Ovary (tissue), 9 donors: ENCODE results near the gene HRG. TPM values are rescaled to one million over a fixed set of nuclear protein-coding genes. Genes with fewer than 3 reads are reported as not detected.
"Not testable (repeated sequence)": the region's sequence is repeated elsewhere in the genome, so short reads cannot be mapped to it uniquely, and the experiment has no call there.

Experiments used
- DNase-seq, 5 donors: peaks; one replicate each; pipeline ENCODE4 v3.0.0-alpha.2; 2019 to 2020
- H3K27ac ChIP-seq, 2 donors: fragments of 200-600 bp; one replicate each; pipeline versions ENCODE4 v1.5.1 to v1.8.0; 2019 to 2022
- H3K27me3 ChIP-seq: fragments of 200-600 bp; one replicate; pipeline ENCODE4 v1.8.0; 2022
- H3K36me3 ChIP-seq: fragments of 200-600 bp; sonication (generic); one replicate; pipeline ENCODE4 v1.5.1; 2019
- H3K4me1 ChIP-seq: one replicate; pipeline ENCODE4 v1.8.1; 2013; ENCODE audit warnings: mild to moderate bottlenecking, moderate library complexity; ENCODE audit not compliant: insufficient read depth
- H3K4me3 ChIP-seq: fragments of 200-600 bp; sonication (generic); one replicate; pipeline ENCODE4 v1.5.1; 2017
- H3K9me3 ChIP-seq, 2 donors: fragments of 200-600 bp in 1 of 2; sonication (generic) in 1 of 2; one replicate each; pipeline versions ENCODE4 v1.5.1 to v1.8.1; 2013 to 2019; ENCODE audit warnings: mild to moderate bottlenecking in 1 of 2, moderate library complexity in 1 of 2
- CTCF ChIP-seq, 3 donors: fragments of 450-650 bp in 2 of 3; fragments of 200-600 bp in 1 of 3; IDR thresholded peaks; one replicate each; pipeline versions ENCODE4 v1.5.1 to v1.8.0; 2016 to 2022; ENCODE audit warnings: antibody characterized with exemption in 3 of 3, mild to moderate bottlenecking in 1 of 3
- EP300 ChIP-seq: sonication (generic); formaldehyde crosslinking; IDR thresholded peaks from one replicate; pipeline ENCODE4 v1.6.1; 2017; ENCODE audit warnings: antibody characterized with exemption
- POLR2A ChIP-seq: fragments of 450-650 bp; IDR thresholded peaks from one replicate; pipeline ENCODE4 v1.6.1; 2017; ENCODE audit warnings: antibody characterized with exemption, mild to moderate bottlenecking, moderate library complexity
- WGBS, 3 donors: extraction: QIAGEN DNeasy Blood & Tissue Kit in 1 of 3; methylation state at CpG; one replicate each; pipeline versions ENCODE4 v1.1.5 to v1.1.7; 2013 to 2017; 5-methylcytosine and 5-hydroxymethylcytosine counted together
- intact Hi-C, 4 donors: fragments of 100-400 bp; cut with DNase I; formaldehyde crosslinking; loops; one replicate each; pipeline versions ENCODE4 v1.11.0 to v1.15.1; 2022 to 2023
- polyA plus RNA-seq, 2 donors: library from polyadenylated mRNA; stranded (reverse); fragments of 200-250 nt in 1 of 2; fragments of 350-450 nt in 1 of 2; fragmentation: Illumina TruSeq in 1 of 2; extraction: RNeasy Lipid Tissue Mini Kit (QIAGEN cat#74804) in 1 of 2; gene quantifications; one replicate each; pipeline ENCODE4 v1.2.3, GENCODE V29; 2013 to 2014
- total RNA-seq, 7 donors: library from RNA; depleted of rRNA in 2 of 7; stranded (reverse); fragments of >200 nt in 2 of 7; fragmentation: NEBNext Ultra II Directional in 3 of 7; extraction: Animal tissue kit (Norgen Biotek cat#: 25700) in 3 of 7; gene quantifications; one replicate each; pipeline versions ENCODE4 v1.1.0 to v1.2.4, GENCODE V29; 2016 to 2023
- donor health status: DM: no; HTN: no; CAD: no; lungs with moderate emphysema.
- donor health status: DM: no; HTN: no; CAD: no.
- donor health status: Bipolar disorder and iron deficiency.
- donor health status: DM: yes; HTN: yes; CAD: no.
- donor health status: DM: no; HTN: no; CAD: no.
- donor health status: DM: yes; HTN: yes; CAD: no.

The HRG gene
- total and polyA plus RNA-seq, 9 donors: 0.13 TPM; not detected in 8

GRCh38 chr3:186627852-186628414, 37.9 kb upstream of the HRG start:
- Histone ChIP-seq H3K27me3 (no peaks in the 10 kb centered on the region), H3K4me3 (no peak overlapping the region), H3K9me3 (no peaks in the 10 kb centered on the region), H3K27ac (no peak overlapping the region), H3K36me3 (no peaks in the 10 kb centered on the region), H3K4me1 (no peaks in the 10 kb centered on the region)
- intact Hi-C loops: no loop called here
- TF ChIP-seq EP300 (no peak), CTCF (IDR thresholded peaks at IDR 0.05) (no peak), POLR2A (no peak)
- no peak for DNase-seq
- 59 to 80% (median 63%) methylated on average over 7 of the region's 7 CpGs for WGBS, 3 donors

- Histone ChIP-seq H3K9me3 (no peaks in the 10 kb centered on the region), H3K4me3 (no peak overlapping the region), H3K36me3 (no peaks in the 10 kb centered on the region), H3K27ac (no peak overlapping the region), H3K27me3 (no peaks in the 10 kb centered on the region), H3K4me1 (no peaks in the 10 kb centered on the region)
- no peak for TF ChIP-seq EP300
- TF ChIP-seq CTCF (IDR thresholded peaks at IDR 0.05): no peak
- no peak for TF ChIP-seq POLR2A
- DNase-seq: no peak
- intact Hi-C loops: no loop called here
- 78 to 86% (median 79%) methylated on average over 7 of the region's 7 CpGs for WGBS, 3 donors
Measured at GRCh38 chr3:186628756-186629155, 37.1 kb upstream of the HRG start.

GRCh38 chr3:186630950-186631641, 34.7 kb upstream of the HRG start:
- H3K36me3 ChIP-seq: no peaks in the 10 kb centered on the region
- intact Hi-C loops: no loop called here
- H3K4me1 ChIP-seq: no peaks in the 10 kb centered on the region
- TF ChIP-seq POLR2A: no peak
- TF ChIP-seq EP300: no peak
- no peak for TF ChIP-seq CTCF (IDR thresholded peaks at IDR 0.05)
- DNase-seq: no peak
- H3K9me3 ChIP-seq: no peaks in the 10 kb centered on the region
- no peaks in the 10 kb centered on the region for H3K27me3 ChIP-seq
- H3K4me3 ChIP-seq: no peak overlapping the region
- no peak overlapping the region for H3K27ac ChIP-seq
- 57 to 72% (median 70%) methylated on average over 6 of the region's 6 CpGs for WGBS, 3 donors

GRCh38 chr3:186633481-186633880, 32.3 kb upstream of the HRG start:
- TF ChIP-seq CTCF (IDR thresholded peaks at IDR 0.05) (no peak), POLR2A (no peak), EP300 (no peak)
- Histone ChIP-seq H3K9me3 (no peaks in the 10 kb centered on the region), H3K4me1 (no peaks in the 10 kb centered on the region), H3K36me3 (no peaks in the 10 kb centered on the region), H3K27me3 (no peaks in the 10 kb centered on the region), H3K4me3 (no peak overlapping the region), H3K27ac (no peak overlapping the region)
- intact Hi-C loops: no loop called here
- DNase-seq: no peak

- H3K27ac ChIP-seq, intact Hi-C loops, H3K4me1 ChIP-seq, DNase-seq, H3K36me3 ChIP-seq, H3K4me3 ChIP-seq, H3K27me3 ChIP-seq, H3K9me3 ChIP-seq: not testable (repeated sequence)
- 76 to 88% (median 86%) methylated on average over 5 of the region's 5 CpGs for WGBS, 3 donors
Measured at GRCh38 chr3:186634207-186634606, 31.6 kb upstream of the HRG start.
